KMS-11 (cell line): ENCODE data around the gene PIP4K2A.
A peak's percentile ranks its signal among the peaks of the same experiment; 100 is the strongest.

ENCODE experiments used
- H2AFZ ChIP-seq: fragments of 200-600 bp; sonication (generic); 2 replicates; pipeline ENCODE4 v1.6.1; 2016; ENCODE audit warnings: antibody characterized with exemption, mixed run types, low read depth
- H3K27ac ChIP-seq: fragments of 200-600 bp; sonication (generic); 2 replicates; pipeline ENCODE4 v1.6.1; 2016; ENCODE audit warnings: mild to moderate bottlenecking, mixed run types
- H3K27me3 ChIP-seq: fragments of 200-600 bp; sonication (generic); 2 replicates; pipeline ENCODE4 v1.6.1; 2017; ENCODE audit warnings: mild to moderate bottlenecking, low read depth, mixed run types, moderate library complexity; ENCODE audit not compliant: insufficient read depth
- H3K36me3 ChIP-seq: fragments of 200-600 bp; sonication (generic); 2 replicates; pipeline ENCODE4 v1.6.1; 2017; ENCODE audit warnings: mild to moderate bottlenecking, mixed run types; ENCODE audit not compliant: insufficient read depth
- H3K4me1 ChIP-seq: fragments of 200-600 bp; sonication (generic); 2 replicates; pipeline ENCODE4 v1.6.1; 2016; ENCODE audit warnings: mild to moderate bottlenecking, low read depth, mixed run types; ENCODE audit not compliant: poor library complexity, severe bottlenecking
- H3K4me2 ChIP-seq: fragments of 200-600 bp; sonication (generic); 2 replicates; pipeline ENCODE4 v1.7.0; 2016; ENCODE audit warnings: mild to moderate bottlenecking, mixed run types
- H3K4me3 ChIP-seq: fragments of 200-600 bp; sonication (generic); IDR thresholded peaks from 2 replicates; pipeline ENCODE4 v1.6.1; 2017; ENCODE audit warnings: low read depth, low read length, mixed read lengths; ENCODE audit not compliant: insufficient read depth
- H3K79me2 ChIP-seq: fragments of 200-600 bp; sonication (generic); 2 replicates; pipeline ENCODE4 v1.6.1; 2016; ENCODE audit warnings: low read depth, mixed run types; ENCODE audit not compliant: insufficient read depth
- H3K9ac ChIP-seq: fragments of 200-600 bp; sonication (generic); 2 replicates; pipeline ENCODE4 v1.6.1; 2016; ENCODE audit warnings: mild to moderate bottlenecking, mixed run types
- H4K20me1 ChIP-seq: fragments of 200-600 bp; sonication (generic); 2 replicates; pipeline ENCODE4 v1.6.1; 2016; ENCODE audit warnings: mild to moderate bottlenecking, mixed run types; ENCODE audit not compliant: insufficient read depth
- TF ChIP-seq, protein P1 (sequence below): fragments of 200-600 bp; sonication (generic); conservative IDR thresholded peaks from 2 replicates; pipeline ENCODE4 v1.6.1; 2017; ENCODE audit warnings: low read depth, mild to moderate bottlenecking, antibody characterized with exemption, low read length, moderate library complexity, mixed read lengths

Gene PIP4K2A

GRCh38 chr10:22633106-22633505 is 81.3 kb downstream of the PIP4K2A start:
- no peaks in the 10 kb centered on the region for H4K20me1 ChIP-seq
- H3K27ac ChIP-seq: no peak overlapping the region
- H2AFZ ChIP-seq: no peak overlapping the region
- peaks cover 88% of the 10 kb centered on the region for H3K79me2 ChIP-seq
- no peak overlapping the region for H3K9ac ChIP-seq
- H3K4me1 ChIP-seq: peaks cover 94% of the 10 kb centered on the region
- H3K4me2 ChIP-seq: no peak overlapping the region
- H3K27me3 ChIP-seq: no peaks in the 10 kb centered on the region
- H3K36me3 ChIP-seq: no peaks in the 10 kb centered on the region
- TF ChIP-seq, protein P1, sequence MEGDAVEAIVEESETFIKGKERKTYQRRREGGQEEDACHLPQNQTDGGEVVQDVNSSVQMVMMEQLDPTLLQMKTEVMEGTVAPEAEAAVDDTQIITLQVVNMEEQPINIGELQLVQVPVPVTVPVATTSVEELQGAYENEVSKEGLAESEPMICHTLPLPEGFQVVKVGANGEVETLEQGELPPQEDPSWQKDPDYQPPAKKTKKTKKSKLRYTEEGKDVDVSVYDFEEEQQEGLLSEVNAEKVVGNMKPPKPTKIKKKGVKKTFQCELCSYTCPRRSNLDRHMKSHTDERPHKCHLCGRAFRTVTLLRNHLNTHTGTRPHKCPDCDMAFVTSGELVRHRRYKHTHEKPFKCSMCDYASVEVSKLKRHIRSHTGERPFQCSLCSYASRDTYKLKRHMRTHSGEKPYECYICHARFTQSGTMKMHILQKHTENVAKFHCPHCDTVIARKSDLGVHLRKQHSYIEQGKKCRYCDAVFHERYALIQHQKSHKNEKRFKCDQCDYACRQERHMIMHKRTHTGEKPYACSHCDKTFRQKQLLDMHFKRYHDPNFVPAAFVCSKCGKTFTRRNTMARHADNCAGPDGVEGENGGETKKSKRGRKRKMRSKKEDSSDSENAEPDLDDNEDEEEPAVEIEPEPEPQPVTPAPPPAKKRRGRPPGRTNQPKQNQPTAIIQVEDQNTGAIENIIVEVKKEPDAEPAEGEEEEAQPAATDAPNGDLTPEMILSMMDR: no peak
- H3K4me3 ChIP-seq: no peak overlapping the region

GRCh38 chr10:22631646-22632278 is 82.6 kb downstream of the PIP4K2A start:
- Histone ChIP-seq H3K4me3 (no peak overlapping the region), H3K27ac (peak overlapping the region; percentile 95), H3K27me3 (no peaks in the 10 kb centered on the region), H4K20me1 (no peaks in the 10 kb centered on the region), H2AFZ (no peak overlapping the region), H3K9ac (peak overlapping the region; percentile 58; the same call in 1 of the 2 replicates), H3K36me3 (no peaks in the 10 kb centered on the region), H3K79me2 (peaks cover 89% of the 10 kb centered on the region), H3K4me2 (peak overlapping the region; percentile 99), H3K4me1 (peaks cover 94% of the 10 kb centered on the region)
- TF ChIP-seq, protein P1: no peak

- Histone ChIP-seq H3K4me1 (peaks cover 94% of the 10 kb centered on the region), H3K36me3 (no peaks in the 10 kb centered on the region), H2AFZ (peak overlapping the region; percentile 7; the same call in 1 of the 2 replicates), H3K79me2 (peaks cover 89% of the 10 kb centered on the region), H3K27ac (peak overlapping the region; percentile 95), H3K4me2 (peak overlapping the region; percentile 99), H4K20me1 (no peaks in the 10 kb centered on the region), H3K4me3 (no peak overlapping the region), H3K9ac (peak overlapping the region; percentile 58; the same call in 1 of the 2 replicates), H3K27me3 (no peaks in the 10 kb centered on the region)
- TF ChIP-seq, protein P1: no peak
Observed at GRCh38 chr10:22631185-22631584, 83.2 kb downstream of the PIP4K2A start.

- TF ChIP-seq, protein P1: no peak
- Histone ChIP-seq H3K36me3 (no peaks in the 10 kb centered on the region), H3K27ac (peak overlapping the region; percentile 95), H3K79me2 (peaks cover 89% of the 10 kb centered on the region), H3K4me2 (peak overlapping the region; percentile 99), H4K20me1 (no peaks in the 10 kb centered on the region), H3K4me1 (peaks cover 96% of the 10 kb centered on the region), H3K27me3 (no peaks in the 10 kb centered on the region), H2AFZ (peak overlapping the region; percentile 7; the same call in 1 of the 2 replicates), H3K9ac (peak overlapping the region; percentile 58), H3K4me3 (no peak overlapping the region)
Observed at GRCh38 chr10:22630234-22631174, 83.9 kb downstream of the PIP4K2A start.
